Measurements from ENCODE around the gene PUM1.

GRCh38 chr1:30965924-30966599, 99.5 kb downstream of the PUM1 start:
- TF ChIP-seq CTCF (IDR thresholded peaks at IDR 0.05) (no peak), POLR2A (IDR thresholded peaks at IDR 0.05) (no peak)

Measured in thyroid gland (tissue), 4 donors.